Measurements from ENCODE around the gene KIAA0040. TPM values are rescaled to one million over a fixed set of nuclear protein-coding genes. Genes with fewer than 3 reads are reported as not detected.

Gene KIAA0040
- 10 to 100 TPM; 20.2 to 93.1 TPM for total RNA-seq

DNA sequence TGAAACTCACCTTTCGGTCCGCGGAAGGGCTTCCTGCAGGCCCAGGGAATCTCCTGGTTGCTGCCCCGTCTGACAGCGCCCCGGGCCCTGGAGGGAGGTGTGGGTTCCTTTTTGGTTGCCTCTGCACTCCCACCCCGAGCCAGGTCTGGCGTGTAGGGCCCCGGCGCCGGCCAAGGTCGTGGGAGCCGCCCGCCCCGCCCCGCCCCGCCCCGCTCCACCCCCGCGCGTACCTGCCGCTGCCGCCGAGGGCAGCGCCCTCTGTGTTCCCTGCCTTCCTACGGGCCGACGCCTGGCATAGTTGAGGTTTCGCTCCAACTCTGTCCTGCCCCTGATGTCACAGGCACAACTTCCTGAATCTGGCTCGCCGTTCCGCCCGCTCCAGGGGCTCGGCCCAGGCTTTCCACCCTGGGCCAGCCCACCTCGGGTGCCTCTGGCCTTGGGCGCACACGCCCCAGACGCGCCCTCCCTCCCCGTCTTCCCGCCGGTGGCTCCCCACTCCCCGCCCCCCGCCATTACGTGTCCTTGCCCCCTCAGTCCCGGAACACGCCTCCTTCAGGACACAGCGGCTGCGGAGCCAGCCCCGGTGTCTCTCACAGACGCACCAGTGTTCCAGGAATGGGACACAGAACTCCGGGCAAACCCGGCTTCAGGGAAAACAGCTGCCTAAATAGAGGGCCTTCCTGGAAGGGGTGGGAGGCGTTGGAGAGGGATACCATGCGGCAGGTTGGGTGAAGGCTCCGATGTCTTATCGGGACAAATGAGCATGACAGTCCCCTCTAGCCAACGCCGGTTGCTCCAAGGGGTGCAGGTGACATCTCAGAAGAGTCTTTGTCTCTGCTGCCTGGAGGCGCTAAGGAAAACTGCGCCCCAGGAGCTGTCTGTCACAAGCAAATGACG lies at the start of gene KIAA0040:
KIAA0040 (minus strand) TSS at position 147 of the 897 bp plus-strand sequence. CDS start 31,763 bp downstream, outside the sequence.
- H3K4me3 ChIP-seq, result peak within 1 kb of the TSS; percentile 76
- no peaks in the 10 kb centered on the region for H3K9me3 ChIP-seq
- no peaks in the 10 kb centered on the region for H3K36me3 ChIP-seq
- H3K4me1 ChIP-seq (ENCODE audit: control insufficient read depth in 1 of 2, low read depth in 2 of 2), result peaks cover 3 to 22% of the 10 kb centered on the region in 2 donors
- TF ChIP-seq, protein P1, sequence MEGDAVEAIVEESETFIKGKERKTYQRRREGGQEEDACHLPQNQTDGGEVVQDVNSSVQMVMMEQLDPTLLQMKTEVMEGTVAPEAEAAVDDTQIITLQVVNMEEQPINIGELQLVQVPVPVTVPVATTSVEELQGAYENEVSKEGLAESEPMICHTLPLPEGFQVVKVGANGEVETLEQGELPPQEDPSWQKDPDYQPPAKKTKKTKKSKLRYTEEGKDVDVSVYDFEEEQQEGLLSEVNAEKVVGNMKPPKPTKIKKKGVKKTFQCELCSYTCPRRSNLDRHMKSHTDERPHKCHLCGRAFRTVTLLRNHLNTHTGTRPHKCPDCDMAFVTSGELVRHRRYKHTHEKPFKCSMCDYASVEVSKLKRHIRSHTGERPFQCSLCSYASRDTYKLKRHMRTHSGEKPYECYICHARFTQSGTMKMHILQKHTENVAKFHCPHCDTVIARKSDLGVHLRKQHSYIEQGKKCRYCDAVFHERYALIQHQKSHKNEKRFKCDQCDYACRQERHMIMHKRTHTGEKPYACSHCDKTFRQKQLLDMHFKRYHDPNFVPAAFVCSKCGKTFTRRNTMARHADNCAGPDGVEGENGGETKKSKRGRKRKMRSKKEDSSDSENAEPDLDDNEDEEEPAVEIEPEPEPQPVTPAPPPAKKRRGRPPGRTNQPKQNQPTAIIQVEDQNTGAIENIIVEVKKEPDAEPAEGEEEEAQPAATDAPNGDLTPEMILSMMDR (IDR thresholded peaks at IDR 0.05), result no peak
- H3K27ac ChIP-seq, result peak within 1 kb of the TSS; percentile 75 to 78
- ATAC-seq (ENCODE audit: insufficient number of reproducible peaks, low FRiP score, low read depth) (peak; percentile 57), DNase-seq (ENCODE audit: low spot score) (peak; percentile 51)
- H3K27me3 ChIP-seq (replicated peaks; ENCODE audit: insufficient read depth), result no peaks in the 10 kb centered on the region

DNA sequence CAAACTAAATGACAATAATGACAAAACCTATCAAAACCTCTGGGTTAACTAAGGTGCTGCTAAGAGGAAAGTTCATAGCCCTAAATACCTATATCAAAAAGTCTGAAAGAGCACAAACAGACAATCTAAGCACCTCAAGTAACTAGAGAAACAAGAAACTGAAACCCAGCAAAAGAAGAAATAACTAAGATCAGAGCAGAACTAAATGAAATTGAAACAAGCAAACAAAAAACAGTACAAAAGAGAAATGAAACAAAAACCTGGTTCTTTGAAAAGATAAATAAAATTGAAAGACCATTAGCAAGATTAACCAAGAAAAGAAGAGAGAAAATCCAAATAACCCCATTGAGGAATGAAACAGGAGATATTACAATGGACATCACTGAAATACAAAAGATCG lies 44.8 kb upstream of the KIAA0040 start:
- TF ChIP-seq, protein P1 (IDR thresholded peaks at IDR 0.05), result no peak
- Histone ChIP-seq H3K27ac (no peak overlapping the region), H3K4me3 (no peak overlapping the region), H3K27me3 (replicated peaks; ENCODE audit: insufficient read depth) (no peaks in the 10 kb centered on the region), H3K4me1 (ENCODE audit: control insufficient read depth in 1 of 2, low read depth in 2 of 2) (peaks cover 0 to 13% of the 10 kb centered on the region in 2 donors), H3K36me3 (no peaks in the 10 kb centered on the region), H3K9me3 (no peaks in the 10 kb centered on the region)
- DNase-seq (ENCODE audit: low spot score), result no peak
- ATAC-seq (ENCODE audit: insufficient number of reproducible peaks, low FRiP score, low read depth), result no peak

DNA sequence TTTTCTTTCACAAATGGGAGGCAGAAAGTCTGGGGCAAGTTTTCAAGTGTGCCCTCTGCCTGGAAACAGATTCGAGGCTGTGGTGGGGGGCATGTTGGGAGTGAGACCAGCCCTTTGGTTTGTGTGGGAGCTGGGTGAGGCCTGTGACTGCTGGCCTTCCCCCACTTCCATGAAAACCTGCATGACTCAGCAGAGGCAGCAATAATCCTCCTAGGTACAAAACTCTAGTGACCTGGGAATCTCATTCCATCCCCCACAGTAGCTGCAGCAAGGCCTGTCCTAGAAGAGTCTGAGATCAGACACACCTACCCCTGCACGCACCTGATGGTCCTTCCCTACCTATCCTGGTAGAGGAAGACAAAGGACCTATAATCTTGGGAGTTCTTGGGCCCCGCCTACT lies 42.1 kb upstream of the KIAA0040 start:
- Histone ChIP-seq H3K4me1 (ENCODE audit: control insufficient read depth in 1 of 2, low read depth in 2 of 2) (peaks cover 4 to 31% of the 10 kb centered on the region in 2 donors), H3K36me3 (no peaks in the 10 kb centered on the region), H3K27me3 (replicated peaks; ENCODE audit: insufficient read depth) (no peaks in the 10 kb centered on the region), H3K27ac (no peak overlapping the region), H3K9me3 (no peaks in the 10 kb centered on the region), H3K4me3 (no peak overlapping the region)
- DNase-seq (ENCODE audit: low spot score) (no peak), ATAC-seq (ENCODE audit: insufficient number of reproducible peaks, low FRiP score, low read depth) (no peak)
- TF ChIP-seq, protein P1 (IDR thresholded peaks at IDR 0.05), result no peak

DNA sequence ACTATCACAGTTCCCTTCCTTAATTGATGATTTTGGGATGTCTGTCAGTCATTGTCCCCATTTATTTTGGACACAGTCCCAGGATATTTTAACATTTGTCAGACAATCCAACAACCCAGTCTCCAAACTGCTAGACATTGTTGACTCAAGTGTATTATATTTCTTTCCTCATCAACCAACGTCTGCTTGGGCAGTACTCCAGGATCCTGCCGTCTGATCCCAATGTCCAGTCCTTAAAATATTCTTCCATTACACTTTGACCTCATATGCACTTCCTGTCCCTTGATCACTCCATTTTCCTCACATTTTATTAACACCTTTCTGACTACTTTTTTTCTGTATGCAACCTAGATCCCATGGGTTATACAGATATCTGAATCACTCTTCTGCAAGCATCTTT lies 39.8 kb upstream of the KIAA0040 start:
- H3K27me3 ChIP-seq (replicated peaks; ENCODE audit: insufficient read depth), result no peaks in the 10 kb centered on the region
- H3K9me3 ChIP-seq, result no peaks in the 10 kb centered on the region
- DNase-seq (ENCODE audit: low spot score) (no peak), ATAC-seq (ENCODE audit: insufficient number of reproducible peaks, low FRiP score, low read depth) (no peak)
- TF ChIP-seq, protein P1 (IDR thresholded peaks at IDR 0.05), result no peak
- H3K4me1 ChIP-seq (ENCODE audit: control insufficient read depth in 1 of 2, low read depth in 2 of 2), result peaks cover 5 to 40% of the 10 kb centered on the region in 2 donors
- H3K27ac ChIP-seq, result no peak overlapping the region
- no peak overlapping the region for H3K4me3 ChIP-seq
- H3K36me3 ChIP-seq, result no peaks in the 10 kb centered on the region

DNA sequence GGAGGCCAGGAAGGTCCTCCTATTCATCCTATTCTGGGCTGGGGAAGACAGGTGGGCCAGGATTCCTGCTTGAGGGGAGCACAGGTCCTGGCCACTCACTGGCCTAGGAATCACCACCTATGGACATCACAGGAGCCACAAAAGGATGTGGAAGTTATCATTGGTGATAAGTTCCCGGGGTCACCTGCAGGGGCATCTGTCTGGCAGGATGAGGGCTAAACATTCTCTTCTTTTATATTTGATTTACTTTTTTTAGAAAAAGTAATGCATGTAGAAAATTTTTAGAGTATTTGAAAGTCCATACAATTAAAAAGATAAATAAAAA lies 33.2 kb upstream of the KIAA0040 start:
- Histone ChIP-seq H3K4me3 (no peak overlapping the region), H3K9me3 (no peaks in the 10 kb centered on the region), H3K27ac (no peak overlapping the region), H3K4me1 (ENCODE audit: control insufficient read depth in 1 of 2, low read depth in 2 of 2) (peaks cover 14 to 33% of the 10 kb centered on the region in 2 donors), H3K27me3 (replicated peaks; ENCODE audit: insufficient read depth) (no peaks in the 10 kb centered on the region), H3K36me3 (no peaks in the 10 kb centered on the region)
- DNase-seq (ENCODE audit: low spot score) (no peak), ATAC-seq (ENCODE audit: insufficient number of reproducible peaks, low FRiP score, low read depth) (no peak)
- TF ChIP-seq, protein P1 (IDR thresholded peaks at IDR 0.05), result no peak
